Measurements from ENCODE around the gene C1GALT1.

DNA sequence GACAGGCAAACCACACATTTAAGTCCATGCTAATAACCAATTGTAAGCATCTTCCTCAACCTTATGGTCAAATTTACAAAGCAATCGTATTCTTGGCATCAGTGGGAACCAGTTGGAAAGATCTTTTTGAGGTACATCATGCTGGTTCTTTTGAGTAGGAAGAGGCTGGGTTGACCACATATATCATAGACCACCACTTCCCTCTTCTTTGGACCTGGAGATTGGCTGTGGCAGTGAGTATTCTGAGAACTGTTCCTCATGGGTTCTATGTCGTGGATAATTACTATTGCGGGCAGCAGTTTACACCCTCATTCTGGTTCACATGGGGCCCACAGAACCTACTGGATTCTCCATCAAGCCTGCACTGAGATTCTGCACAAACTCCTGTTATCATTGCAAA, 35.5 kb upstream of the C1GALT1 start:
- TF ChIP-seq, protein P1, sequence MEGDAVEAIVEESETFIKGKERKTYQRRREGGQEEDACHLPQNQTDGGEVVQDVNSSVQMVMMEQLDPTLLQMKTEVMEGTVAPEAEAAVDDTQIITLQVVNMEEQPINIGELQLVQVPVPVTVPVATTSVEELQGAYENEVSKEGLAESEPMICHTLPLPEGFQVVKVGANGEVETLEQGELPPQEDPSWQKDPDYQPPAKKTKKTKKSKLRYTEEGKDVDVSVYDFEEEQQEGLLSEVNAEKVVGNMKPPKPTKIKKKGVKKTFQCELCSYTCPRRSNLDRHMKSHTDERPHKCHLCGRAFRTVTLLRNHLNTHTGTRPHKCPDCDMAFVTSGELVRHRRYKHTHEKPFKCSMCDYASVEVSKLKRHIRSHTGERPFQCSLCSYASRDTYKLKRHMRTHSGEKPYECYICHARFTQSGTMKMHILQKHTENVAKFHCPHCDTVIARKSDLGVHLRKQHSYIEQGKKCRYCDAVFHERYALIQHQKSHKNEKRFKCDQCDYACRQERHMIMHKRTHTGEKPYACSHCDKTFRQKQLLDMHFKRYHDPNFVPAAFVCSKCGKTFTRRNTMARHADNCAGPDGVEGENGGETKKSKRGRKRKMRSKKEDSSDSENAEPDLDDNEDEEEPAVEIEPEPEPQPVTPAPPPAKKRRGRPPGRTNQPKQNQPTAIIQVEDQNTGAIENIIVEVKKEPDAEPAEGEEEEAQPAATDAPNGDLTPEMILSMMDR (conservative IDR thresholded peaks at IDR 0.05; ENCODE audit: low read depth, low read length): no peak
- no peak for TF ChIP-seq EZH2 (IDR thresholded peaks at IDR 0.05; ENCODE audit: borderline replicate concordance, low read depth, low read length, poor library complexity, severe bottlenecking)
